Fibroblast of skin of right biceps (primary cell): ENCODE measurements around the gene C4orf46.
"Not testable (repeated sequence)": the region's sequence is repeated elsewhere in the genome, so short reads cannot be mapped to it uniquely, and the experiment has no call there.

ENCODE experiments used
- DNase-seq: peaks from one replicate; pipeline ENCODE4 v3.0.0-alpha.2; 2013

C4orf46 gene

DNA sequence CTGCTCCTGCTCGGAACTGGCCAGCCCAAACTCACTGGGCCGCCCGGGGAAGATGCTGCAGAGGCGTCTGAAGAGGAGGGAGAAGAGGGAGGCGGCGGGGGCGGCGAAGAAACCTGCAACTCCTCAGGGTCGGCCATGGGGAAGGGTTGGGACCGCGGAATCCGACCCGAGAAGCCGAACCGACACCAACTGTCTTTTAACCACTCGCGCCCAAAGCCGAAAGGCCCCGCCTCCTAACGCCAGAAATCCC lies at the start of gene C4orf46:
TSS of gene C4orf46 (minus strand) at position 223 of the 250 bp plus-strand sequence. CDS start at position 137, 86 bp downstream.
- no peak for DNase-seq

DNA sequence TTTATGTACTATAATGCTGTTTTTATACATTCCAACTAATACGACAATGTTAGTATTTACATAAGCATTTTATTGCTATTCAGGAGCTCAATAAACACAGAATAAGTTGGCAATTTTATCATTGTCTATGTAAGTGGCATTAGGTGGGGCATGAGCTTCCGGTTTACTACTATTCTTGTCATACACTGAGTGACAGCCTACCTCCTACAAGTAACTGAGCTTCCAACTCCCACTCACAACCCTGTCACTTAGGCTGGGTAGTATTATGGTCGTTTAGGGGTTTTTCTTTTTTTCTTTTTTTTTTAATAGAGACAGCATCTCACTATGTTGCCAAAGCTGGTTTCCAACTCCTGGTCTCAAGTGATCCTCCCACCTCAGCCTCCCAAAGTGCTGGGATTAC lies 44.1 kb upstream of the C4orf46 start:
- DNase-seq, result no peak

DNA sequence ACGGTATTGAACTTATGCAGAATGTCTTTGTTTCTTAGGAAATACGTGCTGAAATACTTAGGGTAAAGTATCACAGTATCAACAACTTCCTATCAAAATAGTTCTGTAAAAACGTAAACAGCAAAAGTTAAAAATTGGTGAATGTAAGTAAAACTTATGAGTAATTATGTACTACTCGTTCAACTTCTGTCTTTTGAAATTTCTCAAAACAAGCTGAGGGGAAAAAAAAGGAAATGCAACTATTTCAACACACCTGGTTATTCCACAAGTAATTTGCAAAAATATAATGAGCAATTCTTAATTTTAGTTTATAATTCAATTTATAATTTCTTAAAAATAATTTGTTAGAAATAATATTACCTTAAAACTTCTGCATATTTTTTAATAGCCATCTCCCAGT lies 43.2 kb upstream of the C4orf46 start:
- no peak for DNase-seq

DNA sequence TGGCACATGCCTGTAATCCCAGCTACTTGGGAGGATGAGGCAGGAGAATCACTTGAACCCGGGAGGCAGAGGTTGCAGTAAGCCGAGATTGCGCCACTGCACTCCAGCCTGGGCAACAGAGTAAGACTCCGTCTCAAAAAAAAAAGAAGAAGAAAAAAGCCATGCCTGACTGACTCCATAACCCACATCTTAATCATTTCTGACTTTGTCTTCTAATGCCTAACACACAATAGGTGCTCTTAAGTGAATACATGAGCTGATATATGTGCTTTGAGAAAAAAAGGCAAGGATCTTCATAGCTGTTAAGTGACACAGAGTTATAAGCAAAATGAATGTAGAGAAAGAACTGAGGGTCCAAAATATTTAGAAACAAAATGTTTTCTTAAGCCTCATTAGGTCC lies 40.9 kb upstream of the C4orf46 start:
- not testable (repeated sequence) for DNase-seq

DNA sequence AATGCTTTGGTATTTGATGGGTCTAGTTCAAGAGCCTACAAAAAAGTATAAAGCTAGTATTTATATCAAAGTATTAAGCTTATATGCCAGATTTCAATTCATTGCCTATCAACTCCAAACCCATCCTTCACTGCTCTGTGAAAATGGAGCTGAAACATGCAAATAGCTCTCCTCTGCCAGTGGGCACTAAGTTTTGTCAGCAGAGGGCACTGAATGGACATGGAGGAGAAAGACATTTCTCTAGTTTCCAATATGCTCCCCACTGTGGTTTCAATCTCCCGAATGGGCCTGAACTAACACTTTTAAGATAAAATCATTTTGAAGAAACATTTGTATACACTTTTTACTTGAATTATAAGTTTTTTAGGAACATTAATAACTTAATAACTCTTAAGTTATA lies 39.1 kb upstream of the C4orf46 start:
- DNase-seq, result peak; percentile 5

DNA sequence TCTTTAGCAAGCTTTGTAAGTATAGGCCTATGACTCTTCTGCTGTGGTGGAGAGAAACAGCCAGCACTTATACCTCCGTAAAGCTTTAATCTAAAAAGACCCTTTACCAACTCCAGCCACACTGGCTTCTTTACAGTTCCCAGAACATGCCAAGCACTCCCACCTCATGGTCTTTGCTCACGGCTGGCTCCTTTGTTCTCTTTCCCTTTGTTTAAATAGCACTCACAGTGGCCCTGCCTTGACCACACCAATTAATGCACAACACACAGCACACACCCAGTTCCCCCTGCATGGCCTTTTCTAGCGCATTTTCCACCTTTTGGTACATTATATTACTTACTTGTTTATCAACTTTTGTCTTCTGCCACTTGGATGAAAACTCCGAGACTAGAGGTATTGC lies 32.6 kb upstream of the C4orf46 start:
- no peak for DNase-seq

DNA sequence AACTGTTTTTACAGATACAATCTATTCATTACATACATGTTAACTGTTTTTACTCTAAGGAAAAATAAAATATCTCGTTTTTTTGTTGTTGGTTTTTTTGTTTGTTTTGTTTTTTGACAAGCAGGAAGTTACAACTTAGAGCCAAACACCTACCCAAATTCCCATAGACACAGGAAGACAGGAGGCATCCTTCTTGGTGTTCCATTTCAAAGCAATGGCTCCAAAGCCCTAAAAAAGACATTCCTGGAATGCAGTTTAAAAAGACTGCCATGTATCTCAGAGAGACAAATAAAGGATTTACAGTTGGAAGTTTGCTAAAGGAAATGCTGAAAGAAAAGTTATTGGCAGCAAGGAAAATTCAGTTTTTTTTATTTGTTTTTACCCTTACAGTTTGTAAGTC lies 17.1 kb upstream of the C4orf46 start:
- no peak for DNase-seq

DNA sequence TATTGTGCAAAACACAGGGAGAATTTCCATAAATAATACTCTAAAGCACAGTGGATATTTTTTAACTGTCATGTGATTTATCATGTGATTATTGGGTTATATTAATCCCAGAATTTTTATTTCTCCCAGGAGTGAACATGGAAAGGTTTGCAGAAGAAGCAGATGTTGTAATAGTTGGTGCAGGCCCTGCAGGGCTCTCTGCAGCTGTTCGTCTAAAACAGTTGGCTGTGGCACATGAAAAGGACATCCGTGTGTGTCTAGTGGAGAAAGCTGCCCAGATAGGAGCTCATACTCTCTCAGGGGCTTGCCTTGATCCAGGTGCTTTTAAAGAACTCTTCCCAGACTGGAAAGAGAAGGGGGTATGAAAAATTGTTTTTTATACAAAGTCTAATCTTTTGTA lies 10.4 kb upstream of the C4orf46 start:
- DNase-seq, result no peak

DNA sequence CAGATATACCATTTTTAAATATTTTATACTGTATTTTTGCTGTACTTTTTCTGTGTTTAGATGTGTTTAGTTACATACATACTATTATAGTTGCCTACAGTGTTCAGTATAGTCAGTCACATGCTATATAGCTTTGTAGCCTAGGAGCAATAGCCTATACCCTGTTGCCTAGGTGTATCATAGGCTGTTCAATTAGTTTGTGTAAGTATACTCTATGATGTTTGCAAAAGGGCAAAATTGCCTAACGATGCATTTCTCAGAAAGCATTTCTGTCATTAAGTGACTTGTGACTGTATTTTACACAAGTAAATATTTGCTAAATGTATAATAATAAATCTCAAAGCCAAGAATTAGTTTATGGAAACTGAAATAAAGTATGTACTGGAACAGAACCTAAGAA lies 9.9 kb upstream of the C4orf46 start:
- DNase-seq, result no peak

DNA sequence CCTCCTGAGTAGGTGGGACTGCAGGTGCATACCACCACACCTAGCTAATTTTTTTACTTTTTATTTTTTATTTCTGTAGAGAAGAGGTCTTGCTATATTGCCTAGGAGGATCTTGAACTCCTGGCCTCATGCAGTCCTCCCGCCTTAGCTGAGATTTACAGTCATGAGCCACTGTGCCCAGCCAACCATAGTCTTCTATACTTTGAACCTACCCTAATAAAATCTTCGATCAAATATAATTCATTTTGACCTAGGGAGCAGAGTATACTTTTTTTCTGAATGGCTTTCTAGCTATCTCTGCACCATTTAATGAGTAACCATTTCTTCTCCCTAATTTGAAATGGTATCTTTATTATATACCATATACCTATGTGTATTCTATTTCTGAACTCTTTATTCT lies 7.1 kb upstream of the C4orf46 start:
- no peak for DNase-seq

DNA sequence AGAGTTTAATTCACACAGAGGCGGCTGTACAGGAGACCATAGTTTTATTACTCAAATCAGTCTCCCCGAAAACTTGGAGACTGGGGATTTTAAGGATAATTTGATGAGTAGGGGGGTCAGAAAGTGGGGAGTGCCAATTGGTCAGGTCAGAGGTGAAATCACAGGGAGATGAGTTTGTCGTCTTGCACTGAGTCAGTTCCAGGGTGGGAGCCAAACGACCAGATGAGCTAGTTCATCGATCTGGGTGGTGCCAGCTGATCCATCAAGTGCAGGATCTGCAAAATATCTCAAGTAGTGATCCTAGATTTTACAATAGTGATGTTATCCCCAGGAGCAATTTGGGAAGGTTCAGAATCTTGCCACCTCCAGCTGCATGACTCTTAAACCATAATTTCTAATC lies 4.4 kb upstream of the C4orf46 start:
- no peak for DNase-seq

DNA sequence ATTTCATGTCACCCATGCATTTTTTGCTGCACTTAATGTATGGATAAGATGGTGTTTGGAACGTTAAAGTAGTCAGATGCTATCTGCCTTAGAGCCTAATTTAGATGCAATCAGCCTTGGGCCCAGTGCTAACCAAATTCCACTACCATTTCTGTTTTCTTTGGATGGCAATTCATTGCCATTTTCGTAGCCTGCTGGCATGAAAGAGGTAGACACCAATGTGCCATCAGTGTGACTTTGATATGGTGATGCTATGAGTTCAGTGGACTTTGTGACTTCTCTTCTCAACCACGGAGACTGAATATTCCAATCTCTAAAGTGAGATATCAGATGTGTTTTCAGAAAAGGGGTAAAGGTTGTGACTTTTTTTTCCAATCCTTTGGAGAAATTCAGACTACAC lies 1.9 kb upstream of the C4orf46 start:
- no peak for DNase-seq

DNA sequence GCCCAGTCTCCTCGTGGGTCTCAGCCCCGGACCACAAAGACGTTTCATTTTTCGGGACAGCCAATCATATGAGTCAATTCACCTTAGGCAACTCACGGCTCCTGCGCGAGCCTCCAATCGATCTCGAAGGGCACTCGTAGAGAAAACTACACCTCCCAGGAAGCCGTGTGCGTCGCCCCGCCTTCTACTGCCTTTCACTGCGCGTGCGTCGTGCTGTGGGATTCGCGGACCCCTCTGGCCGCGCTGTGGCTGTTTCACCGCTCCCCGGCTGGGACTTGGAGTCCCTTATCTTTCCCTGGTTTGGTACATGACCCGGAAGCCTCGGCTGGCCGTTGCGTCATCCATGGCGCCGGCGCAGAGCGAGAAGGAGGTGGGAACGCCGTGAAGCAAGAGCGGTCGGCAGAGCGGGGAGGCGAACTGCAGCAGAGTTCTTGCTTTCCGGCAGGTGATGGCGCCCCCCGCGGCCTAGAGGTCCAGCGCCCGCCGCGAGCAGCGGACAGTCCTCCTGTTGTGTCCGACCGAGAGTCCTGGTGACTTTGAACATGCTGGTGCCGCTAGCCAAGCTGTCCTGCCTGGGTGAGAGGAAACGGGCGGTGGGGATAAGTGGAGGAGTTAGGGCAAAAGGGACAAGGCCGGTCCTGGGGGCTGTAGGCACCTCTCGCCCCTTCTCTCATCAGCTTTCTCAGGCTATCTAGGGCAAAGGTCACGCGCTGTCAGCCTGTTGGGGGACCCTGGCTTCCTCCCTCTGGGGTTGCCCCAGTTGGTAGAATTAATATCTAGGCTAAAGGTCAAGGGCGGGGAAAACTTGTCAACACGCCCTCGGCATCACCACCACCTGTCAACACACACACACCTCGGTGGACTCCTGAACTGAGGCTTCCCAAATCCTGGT lies 474 bp upstream of the C4orf46 start, which contains the start of gene ETFDH:
TSS of gene ETFDH (plus strand) at position 382 of the 892 bp plus-strand sequence. CDS start at position 543, 161 bp downstream.
- peak; percentile 100 for DNase-seq

DNA sequence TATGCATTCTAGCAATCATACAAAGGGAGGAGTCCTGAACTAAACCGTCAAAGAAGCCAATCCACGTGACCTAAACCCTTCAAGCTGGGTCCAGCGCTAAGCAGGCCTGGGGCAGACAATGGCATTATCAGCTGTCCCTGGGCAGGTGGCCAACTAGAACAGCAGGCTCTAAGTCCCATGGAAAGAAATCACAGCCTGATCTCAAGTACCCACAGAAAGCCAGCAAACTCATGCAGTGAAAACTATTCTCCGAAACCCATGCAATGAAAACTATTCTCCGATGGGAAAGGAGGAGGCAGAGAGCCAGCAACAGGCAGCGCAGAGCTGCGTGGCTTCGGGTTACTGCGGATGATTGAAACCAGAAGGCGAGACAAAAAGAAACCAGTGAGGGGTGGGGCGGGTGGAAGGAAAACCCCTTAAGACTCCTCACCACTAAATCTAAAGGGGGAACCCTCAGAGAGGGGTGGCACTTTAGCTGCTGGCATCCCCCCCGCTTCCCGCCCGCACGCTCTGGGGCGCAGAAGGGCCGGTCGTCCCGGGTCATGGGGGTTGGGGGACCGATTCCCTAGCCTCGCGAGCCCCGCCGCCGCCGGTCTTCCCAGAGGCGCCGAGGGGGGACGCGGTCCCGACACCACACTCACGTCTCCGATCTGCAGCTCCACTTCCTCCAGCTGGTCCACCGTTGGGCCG lies 567 bp downstream of the C4orf46 start:
- peak; percentile 77 for DNase-seq

DNA sequence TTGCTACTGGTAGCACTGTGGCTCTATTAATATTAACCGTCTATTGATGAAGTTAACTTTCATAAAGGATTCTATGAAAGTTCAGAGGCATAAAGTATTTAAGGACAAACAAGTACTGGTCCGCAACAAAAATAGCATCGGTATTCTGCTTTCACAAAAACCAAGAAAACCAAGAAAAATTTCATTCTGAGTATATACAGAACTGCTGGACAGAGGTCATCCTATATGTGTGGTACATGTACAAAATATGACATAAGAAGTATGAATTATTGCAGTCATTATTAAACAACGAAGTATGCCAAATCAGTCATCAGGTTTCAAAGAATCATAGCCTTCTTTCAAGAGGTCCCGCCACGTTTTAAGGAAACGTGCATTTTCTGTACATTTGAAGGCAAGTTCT lies 2.4 kb downstream of the C4orf46 start:
- DNase-seq, result no peak

DNA sequence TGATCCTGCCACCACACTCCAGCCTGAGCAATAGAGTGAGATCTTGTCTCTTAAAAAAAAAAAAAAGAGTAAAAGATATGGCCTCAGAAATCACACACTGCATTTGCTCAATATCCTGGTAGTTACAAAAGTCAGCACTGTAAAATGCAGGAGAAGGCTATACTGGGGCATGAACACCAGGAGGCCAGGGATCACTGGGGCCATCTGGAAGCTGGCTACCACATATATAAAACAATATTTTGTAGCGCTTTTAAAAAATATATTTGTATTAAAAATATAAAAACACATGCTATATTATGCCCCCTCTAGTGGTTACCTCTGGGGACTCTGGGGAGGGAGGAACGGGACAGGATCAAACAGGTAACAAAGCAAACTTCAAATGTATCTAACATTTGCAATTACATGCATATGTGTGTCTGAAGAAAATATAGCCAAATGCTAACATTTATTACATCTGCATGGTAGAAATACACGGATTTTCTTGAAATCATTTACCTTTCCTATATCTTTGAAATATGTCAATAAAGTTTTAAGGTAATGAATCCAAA lies 4.0 kb downstream of the C4orf46 start:
- peak; percentile 19 for DNase-seq

DNA sequence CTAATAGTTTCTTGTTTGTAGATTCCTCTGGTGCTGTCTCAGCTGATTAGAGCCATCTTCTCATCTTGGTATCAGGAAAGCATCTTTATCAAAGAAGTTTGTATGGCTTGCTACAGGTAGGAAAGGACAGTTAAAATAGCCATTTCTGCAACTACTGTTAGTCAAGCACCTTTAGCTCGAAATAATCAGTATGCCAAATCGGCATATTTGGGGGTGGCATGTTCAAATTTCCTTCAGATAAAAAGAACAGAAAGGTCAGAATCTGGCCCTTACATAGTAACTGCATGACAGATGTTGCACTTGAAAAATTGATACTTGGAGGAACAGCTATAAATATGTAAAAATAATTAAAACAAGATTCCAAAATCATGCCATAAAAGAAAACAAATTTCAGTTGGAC lies 4.8 kb downstream of the C4orf46 start:
- DNase-seq, result no peak

DNA sequence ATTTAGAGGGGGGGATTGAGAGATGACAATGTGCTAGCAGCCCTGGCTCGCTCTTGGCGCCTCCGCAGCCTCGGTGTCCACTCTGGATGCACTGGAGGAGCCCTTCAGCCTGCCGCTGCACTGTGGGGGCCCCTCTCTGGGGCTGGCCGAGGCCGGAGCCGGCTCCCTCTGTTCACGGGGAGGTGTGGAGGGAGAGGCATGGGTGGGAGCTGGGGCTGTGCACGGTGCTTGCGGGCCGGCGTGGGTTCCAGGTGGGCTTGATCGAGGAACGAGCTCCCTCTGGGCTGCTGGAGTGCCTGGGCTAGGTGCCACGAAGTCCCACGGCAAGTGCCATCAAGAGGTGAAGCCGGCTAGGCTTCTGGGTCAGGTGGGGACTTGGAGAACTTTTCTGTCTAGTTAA lies 6.9 kb downstream of the C4orf46 start:
- DNase-seq, result no peak

DNA sequence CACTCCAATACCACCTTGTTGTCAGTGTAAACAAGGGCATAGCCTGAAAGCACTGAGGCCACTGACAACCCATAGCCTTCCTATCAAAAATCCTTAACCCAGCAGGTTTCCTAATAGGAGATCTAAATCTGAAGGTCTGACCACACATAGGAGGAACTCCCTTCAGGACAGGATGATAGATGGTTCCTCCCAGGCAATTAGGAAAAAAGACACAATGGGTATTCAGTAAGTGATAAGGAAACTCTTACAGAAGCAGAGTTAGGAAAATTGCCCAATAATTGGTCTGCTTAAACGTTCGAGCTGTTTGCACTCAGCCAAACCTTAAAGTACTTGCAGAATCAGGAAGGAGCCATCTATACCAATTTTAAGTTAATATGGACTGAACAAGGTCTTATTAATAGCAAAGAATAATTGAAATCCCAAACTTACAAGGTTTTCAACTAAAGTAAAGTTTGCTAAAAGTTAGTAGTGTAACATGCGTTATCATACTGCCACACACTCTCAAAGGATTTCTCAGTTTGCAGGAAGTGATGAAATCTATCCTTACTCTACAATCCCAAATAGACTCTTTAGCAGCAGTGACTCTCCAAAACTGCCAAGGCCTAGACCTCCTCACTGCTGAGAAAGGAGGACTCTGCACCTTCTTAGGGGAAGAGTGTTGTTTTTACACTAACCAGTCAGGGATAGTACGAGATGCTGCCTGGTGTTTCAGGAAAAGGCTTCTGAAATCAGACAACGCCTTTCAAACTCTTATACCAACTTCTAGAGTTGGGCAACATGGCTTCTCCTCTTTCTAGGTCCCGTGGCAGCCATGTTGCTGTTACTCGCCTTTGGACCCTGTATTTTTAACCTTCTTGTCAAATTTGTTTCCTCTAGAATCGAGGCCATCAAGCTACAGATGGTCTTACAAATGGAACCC lies 7.7 kb downstream of the C4orf46 start:
- DNase-seq, result not testable (repeated sequence)

DNA sequence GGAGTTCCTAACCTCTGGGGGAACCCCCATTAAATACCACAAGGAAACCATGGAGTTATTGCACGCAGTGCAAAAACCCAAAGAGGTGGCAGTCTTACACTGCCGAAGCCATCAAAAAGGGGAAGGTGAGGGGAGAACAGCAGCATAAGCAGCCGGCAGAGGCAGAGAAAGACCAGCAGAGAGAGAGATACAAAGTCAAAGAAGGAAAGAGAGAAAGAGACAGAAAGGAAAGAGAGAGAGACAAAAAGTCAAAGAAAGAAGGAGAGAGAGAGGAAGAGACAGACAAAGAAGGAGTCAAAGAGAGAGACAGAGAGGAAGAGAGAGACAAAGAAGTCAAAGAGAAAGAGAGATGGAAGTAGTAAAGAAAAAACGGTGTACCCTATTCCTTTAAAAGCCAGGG lies 8.4 kb downstream of the C4orf46 start:
- not testable (repeated sequence) for DNase-seq

DNA sequence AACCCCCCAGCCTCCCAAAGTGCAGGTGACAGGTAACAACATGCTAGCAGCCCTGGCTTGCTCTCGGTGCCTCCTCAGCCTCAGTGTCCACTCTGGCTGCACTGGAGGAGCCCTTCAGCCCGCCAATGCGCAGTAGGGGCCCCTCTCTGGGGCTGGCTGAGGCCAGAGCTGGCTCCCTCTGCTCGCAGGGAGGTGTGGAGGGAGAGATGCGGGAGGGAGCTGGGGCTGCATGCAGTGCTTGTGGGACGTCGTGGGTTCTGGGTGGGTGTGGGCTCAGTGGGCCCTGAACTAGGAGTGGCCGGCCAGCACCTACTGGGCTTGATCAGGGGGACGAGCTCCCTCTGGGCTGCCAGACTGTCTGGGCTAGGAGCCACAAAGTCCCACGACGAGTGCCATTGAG lies 14.4 kb downstream of the C4orf46 start:
- no peak for DNase-seq

DNA sequence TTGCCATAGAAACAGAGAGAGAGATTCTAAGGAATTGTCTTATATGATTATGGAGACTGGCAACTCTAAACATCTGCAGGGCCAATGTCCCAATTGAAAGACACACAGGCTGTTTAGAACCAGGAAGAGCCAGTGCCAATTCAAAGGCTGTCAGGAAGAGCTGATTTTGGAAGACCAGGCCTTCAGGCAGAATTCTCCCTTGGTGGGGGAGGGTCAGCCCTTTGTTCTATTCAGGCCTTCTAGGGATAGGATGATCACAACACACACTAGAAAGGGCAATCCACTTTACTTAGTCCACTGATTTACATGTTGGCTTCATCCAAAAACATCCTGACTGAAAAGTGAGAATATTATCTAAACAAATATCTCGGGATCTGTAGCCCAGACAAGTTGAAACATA lies 15.2 kb downstream of the C4orf46 start:
- DNase-seq, result no peak

DNA sequence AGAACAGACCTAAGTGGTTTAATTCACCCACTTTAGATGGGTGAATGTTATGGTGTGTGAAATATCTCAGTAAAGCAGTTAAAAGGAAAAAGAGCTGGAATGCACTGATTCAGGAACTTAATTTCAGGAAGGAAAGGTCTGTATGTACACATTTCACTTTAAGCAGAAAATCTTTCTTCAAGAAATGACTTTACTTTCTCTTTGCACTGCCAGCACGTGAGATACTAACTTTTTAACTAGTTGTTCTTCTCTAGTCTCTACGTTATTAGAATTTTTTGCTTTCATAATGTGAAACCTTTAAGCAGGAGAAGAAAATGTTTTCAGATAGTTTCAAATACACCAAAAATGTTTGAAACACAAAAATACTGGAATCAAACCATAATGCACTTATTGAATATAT lies 18.8 kb downstream of the C4orf46 start:
- no peak for DNase-seq
